VCaP (cell line): ENCODE measurements around the gene NCK2.

Experiments used
- H3K27ac ChIP-seq: fragments of 450-650 bp; 2 replicates; pipeline ENCODE4 v1.5.1; 2017
- TF ChIP-seq, protein P1 (sequence below): fragments of 450-650 bp; conservative IDR thresholded peaks from 2 replicates; pipeline ENCODE4 v1.5.1; 2017; ENCODE audit warnings: mild to moderate bottlenecking, moderate library complexity

The NCK2 gene

DNA sequence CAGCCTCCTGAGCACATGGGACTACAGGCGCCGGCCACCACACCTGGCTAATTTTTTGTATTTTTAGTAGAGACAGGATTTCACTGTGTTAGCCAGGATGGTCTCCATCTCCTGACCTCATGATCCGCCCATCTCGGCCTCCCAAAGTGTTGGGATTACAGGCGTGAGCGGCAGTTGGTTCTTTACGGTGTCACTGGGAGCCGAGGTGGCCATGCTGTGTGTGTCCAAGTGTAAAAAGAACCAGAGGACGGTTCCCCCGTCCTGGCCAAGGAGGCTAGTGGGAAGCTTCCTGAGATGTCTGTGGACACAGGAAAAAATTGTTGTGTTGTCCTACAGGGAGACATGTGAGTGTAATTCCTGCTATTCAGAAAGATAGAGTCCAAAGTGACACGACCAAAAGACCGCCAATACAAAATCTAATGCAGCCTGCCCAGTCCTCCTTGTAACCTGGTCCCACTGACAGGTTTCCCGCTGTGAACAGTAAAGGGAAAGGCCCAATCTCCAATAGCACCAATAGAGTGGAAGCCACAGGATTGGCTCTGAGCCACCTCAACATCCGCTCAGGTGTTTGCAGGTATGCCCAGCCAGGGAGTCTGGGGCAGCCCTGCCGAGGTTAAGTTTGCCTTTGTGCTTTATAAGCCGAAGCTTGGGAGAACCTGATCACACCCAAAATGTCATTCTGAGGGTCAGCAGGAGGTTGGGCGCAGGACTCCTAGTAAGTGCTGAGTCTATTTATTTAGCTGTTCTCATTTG lies 40.6 kb downstream of the NCK2 start:
- TF ChIP-seq, protein P1, sequence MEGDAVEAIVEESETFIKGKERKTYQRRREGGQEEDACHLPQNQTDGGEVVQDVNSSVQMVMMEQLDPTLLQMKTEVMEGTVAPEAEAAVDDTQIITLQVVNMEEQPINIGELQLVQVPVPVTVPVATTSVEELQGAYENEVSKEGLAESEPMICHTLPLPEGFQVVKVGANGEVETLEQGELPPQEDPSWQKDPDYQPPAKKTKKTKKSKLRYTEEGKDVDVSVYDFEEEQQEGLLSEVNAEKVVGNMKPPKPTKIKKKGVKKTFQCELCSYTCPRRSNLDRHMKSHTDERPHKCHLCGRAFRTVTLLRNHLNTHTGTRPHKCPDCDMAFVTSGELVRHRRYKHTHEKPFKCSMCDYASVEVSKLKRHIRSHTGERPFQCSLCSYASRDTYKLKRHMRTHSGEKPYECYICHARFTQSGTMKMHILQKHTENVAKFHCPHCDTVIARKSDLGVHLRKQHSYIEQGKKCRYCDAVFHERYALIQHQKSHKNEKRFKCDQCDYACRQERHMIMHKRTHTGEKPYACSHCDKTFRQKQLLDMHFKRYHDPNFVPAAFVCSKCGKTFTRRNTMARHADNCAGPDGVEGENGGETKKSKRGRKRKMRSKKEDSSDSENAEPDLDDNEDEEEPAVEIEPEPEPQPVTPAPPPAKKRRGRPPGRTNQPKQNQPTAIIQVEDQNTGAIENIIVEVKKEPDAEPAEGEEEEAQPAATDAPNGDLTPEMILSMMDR, result no peak
- no peak overlapping the region for H3K27ac ChIP-seq

DNA sequence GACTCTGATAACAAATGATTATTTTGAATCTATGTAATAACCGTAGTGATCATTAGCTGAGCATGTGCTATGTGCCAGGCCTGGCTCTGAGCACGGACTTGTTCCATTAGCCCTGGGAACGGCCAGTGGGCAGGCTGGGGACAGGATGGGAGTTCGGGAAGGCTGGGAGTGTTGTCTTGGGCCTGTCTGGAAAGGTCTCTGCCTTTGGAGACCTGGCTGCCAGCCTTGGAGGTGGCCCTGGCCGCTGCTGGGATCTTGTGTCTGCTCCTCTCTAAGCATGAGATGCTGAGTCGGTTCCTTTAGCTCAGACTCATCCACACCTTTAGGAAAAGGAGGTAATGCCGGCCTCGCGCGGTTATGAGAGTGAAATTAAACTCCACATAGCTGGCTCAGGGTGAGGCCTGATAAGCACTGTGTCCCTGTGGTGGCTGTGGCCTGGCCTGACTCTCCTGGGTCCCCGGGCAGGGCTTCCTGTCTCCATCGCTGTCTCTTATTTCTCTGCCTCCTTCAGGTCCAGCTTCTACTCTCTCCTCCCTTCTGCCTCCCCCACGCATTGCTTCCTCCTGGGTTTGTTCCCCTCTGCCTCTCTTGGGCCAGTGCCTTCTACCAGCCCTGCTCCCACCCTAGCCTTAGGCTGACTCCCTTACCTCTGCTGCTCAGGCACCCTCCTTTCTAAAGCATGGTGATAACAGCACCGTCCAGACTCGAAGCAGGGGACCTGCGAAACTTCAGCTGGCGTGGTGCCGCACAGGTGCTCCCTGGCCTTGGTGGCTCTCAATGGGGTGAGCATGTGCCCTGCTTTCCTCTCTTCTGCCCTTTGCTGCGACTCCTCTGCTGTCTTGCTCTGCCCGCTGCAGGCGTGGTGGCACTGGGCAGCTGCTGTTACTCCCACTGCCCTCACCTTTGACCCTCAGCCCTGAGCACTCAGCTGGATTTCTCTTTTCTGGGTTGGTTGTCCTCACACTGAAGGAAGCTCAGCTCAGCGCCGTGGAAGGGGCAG lies 41.8 kb downstream of the NCK2 start:
- TF ChIP-seq, protein P1, result no peak
- H3K27ac ChIP-seq, result no peak overlapping the region

DNA sequence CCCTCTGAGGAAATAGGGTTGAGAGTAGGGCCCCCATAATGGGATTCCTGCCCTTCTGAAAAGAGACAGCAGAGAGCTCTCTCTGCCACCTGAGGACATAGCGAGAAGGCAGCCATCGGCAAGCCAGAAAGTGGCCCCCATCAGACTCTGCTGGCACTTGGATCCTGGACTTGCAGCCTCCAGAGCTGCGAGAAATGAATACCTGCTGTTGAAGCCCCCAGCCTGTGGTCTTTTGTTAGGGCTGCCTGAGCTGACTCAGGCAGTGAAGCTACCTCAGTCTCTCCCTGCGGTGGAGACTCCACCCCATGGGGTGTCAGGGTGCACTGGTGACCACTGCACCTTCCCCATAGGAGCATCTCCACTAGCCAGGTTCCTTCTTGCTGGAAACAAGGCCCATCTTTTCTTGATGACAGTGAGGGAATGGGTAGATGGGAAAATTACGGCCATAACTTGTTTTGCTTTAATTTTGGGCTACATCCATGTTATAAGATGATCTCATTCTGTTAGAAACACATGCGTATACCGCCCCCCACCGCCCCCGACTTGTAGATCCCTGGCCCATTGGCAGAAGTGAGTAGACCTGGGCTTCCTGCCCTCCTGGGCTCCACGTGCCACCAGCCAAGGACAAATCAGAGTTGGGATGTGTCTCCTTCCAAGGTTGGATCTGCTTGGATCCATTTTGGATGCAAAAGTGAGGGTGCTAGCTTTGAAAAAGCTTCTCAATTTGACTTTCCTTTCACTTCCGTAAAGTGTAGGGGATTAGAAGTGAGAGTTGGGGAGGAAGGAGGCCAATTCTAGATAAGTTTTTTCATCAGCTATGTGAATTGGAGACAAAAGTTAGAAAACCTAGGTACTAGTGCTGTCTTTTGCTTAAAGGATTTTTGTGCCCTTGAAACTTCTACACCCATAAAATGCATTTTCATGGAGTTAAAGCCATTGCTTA lies 42.9 kb downstream of the NCK2 start:
- TF ChIP-seq, protein P1, result no peak
- H3K27ac ChIP-seq, result no peak overlapping the region

DNA sequence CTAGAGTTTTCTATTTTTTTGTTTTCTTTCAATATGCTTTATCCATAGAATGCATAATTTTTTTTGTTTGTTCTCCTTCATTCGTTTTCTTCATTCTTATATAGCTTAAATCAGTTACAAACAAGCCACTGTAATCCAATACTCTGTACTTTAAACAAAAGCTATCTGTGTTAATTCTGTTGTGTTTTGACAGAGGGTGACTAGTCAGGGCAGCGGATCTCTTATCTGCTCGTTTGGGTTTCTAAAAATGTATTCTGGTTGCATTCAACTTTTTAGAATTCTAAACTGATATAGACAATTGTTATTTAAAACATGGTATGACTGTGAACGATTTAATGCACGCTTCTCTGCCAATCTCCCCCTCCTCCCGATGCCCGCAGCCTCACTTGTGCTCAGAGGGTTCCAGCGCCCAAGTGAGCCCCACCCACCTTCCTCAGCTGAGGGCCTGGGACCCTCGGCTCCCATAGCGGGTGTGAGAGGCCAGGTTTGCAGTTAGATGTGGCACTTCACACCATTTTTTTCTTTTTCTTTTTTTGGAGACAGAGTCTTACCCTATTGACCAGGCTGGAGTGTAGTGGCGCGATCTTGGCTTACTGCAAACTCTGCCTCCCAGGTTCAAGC lies 44.1 kb downstream of the NCK2 start:
- TF ChIP-seq, protein P1, result no peak
- no peak overlapping the region for H3K27ac ChIP-seq

DNA sequence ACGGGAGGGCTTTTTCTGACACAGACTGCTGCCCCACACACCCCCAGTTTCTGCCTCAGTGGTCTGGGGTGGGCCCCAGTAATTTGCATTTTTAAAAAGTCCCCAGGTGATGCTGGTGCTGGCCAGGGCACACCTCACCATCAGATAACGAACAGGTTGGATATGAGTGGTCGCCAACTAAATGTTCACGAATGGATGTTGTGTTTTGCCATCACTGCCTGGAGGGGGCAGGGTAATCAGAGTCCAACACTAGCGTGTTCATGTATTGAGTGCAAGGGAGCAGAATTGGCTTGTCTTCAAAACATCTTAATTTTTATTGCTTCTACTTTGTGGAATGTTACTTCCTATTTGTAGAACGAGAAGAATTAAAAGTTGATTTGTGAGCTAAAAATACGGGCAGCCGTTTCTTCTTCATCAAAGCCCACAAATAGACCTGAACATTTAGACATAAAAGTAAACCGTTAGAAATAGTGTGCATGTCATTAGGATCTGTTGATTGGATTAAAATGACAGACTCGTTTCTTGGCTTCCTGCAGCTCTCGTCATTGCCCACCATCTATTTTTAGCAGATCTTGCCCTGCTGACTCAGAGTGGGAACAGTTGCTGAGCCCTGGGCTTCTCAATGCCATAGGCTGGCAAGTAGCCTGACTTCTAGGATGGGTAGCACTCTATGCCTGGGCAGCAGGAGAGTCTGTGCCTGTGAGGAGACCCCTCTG lies 45.2 kb downstream of the NCK2 start:
- TF ChIP-seq, protein P1, result no peak
- no peak overlapping the region for H3K27ac ChIP-seq

DNA sequence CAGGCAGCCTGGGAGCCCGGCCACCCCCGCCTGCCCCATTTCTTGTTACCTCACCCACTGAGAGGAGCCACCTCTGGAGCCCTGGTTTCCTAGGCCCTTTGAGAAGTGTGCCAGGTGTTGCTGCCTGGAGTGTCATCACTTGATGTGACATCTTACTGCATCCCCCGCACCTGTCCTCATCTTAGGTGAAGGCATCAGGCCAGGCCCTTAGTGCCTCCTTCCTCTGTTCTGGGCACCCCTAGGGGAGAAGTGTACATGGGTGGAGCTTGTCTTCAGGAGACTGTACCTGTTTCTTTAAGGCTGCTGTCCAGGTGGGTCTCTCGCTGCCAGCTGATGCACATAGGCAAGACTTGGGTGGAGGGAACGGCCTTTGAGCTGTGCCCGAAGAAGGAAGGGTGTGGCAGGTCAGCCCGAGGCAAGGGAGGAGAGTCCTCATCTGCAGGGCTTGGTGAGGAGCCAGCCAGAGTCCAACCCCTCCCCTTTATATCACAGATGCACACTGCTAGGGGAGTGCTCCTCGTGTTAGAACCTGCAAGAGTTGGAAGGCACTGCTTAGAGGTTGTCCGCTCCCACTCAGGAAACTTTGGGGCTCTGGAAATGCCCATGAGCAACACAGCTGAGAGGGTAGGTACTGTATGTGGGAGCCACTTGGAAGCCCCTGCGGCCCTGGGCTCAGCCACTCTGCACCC lies 45.9 kb downstream of the NCK2 start:
- H3K27ac ChIP-seq, result no peak overlapping the region
- TF ChIP-seq, protein P1, result no peak
